Measurements from ENCODE around the gene NBPF1. TPM values are rescaled to one million over a fixed set of nuclear protein-coding genes. Genes with fewer than 3 reads are reported as not detected.
"Not testable (repeated sequence)": the region's sequence is repeated elsewhere in the genome, so short reads cannot be mapped to it uniquely, and the experiment has no call there.

The NBPF1 gene
- total RNA-seq, 6 experiments from 2014 or later = 22.7 to 30.7 (median 24.1) TPM

DNA sequence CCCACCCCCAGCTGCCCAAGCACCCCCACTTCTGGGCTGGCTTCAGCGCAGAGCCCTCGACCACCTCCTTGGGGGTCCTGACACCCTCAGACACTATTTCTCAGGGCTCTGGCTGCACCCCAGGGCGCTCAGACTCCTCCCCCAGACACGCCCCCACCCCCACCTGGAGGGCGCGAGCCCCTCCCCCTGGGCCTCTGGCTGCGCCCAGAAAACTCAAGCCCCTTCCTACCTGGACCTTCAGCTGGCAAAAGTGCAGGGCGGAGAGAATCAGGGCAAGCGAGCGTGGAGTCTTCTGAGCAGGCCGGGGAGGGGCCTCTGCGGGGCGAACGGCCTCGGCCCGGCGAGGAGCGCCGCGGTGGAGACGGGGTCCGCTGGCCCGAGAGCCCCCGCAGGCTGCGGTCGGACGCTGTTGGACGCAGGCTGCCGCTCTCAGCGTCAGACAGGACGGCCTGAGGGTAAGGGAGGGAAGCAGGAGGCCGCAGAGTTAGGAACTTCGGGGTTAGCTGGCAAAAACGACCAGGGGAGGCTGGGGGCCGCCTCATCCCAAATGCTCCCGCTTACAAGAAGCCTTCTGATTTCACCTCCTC, 17.4 kb upstream of the NBPF1 start:
- WGBS (ENCODE audit: insufficient coverage, low coverage, low lambda C conversion rate, missing lambda C conversion rate) = 93% methylated on average over 36 of the region's 36 CpGs
- Histone ChIP-seq H3K4me3 (no peak overlapping the region), H3K9me3 (no peaks in the 10 kb centered on the region), H3K4me1 (no peaks in the 10 kb centered on the region), H3K36me3 (peaks cover 29 to 89% (median 64%) of the 10 kb centered on the region in 4 donors), H3K27ac (no peak overlapping the region), H3K27me3 (no peaks in the 10 kb centered on the region)
- TF ChIP-seq, protein P1, sequence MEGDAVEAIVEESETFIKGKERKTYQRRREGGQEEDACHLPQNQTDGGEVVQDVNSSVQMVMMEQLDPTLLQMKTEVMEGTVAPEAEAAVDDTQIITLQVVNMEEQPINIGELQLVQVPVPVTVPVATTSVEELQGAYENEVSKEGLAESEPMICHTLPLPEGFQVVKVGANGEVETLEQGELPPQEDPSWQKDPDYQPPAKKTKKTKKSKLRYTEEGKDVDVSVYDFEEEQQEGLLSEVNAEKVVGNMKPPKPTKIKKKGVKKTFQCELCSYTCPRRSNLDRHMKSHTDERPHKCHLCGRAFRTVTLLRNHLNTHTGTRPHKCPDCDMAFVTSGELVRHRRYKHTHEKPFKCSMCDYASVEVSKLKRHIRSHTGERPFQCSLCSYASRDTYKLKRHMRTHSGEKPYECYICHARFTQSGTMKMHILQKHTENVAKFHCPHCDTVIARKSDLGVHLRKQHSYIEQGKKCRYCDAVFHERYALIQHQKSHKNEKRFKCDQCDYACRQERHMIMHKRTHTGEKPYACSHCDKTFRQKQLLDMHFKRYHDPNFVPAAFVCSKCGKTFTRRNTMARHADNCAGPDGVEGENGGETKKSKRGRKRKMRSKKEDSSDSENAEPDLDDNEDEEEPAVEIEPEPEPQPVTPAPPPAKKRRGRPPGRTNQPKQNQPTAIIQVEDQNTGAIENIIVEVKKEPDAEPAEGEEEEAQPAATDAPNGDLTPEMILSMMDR (IDR thresholded peaks at IDR 0.05) = no peak
- no peak for TF ChIP-seq POLR2A (IDR thresholded peaks at IDR 0.05)
- intact Hi-C loops (cut with DNase I) = no loop called here
- DNase-seq (peak; percentile 33 to 70 (median 58)), ATAC-seq (peak in 1 of 4 donors; percentile 3)

DNA sequence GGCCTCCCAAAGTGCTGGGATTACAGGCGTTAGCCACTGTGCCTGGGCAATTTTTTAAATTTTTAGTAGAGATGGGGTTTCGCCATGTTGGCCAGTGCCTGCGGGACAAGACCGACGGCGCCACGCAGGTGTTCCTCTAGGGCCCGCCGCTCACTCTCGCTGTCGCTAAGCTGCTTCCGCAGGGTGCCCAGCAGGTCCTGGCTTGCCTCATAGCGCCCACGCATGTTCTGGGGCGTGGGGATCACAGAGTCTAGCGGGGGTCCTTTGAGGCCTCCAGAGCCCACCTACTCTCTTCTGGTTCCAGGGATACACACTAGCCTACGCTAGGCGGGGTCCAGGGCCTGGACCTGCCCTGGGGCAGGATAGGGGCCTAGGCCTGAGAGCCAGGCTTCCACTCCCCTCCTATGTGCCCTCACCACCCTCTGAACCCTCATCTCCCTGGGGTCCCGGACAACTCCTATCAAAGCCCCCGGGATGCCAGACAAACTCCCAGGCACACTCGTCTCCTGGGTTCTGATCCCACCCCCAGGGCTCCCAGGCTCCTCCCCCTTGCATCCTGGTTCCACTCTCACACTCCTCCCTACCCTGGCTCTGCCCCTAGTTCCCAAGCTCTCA, 16.7 kb upstream of the NBPF1 start:
- H3K27ac ChIP-seq; H3K9me3 ChIP-seq; H3K27me3 ChIP-seq; H3K4me1 ChIP-seq; H3K4me3 ChIP-seq; intact Hi-C loops (cut with DNase I): not testable (repeated sequence)
- H3K36me3 ChIP-seq = peaks cover 29 to 94% (median 69%) of the 10 kb centered on the region in 4 donors
- DNase-seq (peak; percentile 27 to 67 (median 59)), ATAC-seq (peak in 2 of 4 donors; percentile 1 to 2)
- WGBS (ENCODE audit: insufficient coverage, low coverage, low lambda C conversion rate, missing lambda C conversion rate) = 96% methylated on average over 21 of the region's 21 CpGs

DNA sequence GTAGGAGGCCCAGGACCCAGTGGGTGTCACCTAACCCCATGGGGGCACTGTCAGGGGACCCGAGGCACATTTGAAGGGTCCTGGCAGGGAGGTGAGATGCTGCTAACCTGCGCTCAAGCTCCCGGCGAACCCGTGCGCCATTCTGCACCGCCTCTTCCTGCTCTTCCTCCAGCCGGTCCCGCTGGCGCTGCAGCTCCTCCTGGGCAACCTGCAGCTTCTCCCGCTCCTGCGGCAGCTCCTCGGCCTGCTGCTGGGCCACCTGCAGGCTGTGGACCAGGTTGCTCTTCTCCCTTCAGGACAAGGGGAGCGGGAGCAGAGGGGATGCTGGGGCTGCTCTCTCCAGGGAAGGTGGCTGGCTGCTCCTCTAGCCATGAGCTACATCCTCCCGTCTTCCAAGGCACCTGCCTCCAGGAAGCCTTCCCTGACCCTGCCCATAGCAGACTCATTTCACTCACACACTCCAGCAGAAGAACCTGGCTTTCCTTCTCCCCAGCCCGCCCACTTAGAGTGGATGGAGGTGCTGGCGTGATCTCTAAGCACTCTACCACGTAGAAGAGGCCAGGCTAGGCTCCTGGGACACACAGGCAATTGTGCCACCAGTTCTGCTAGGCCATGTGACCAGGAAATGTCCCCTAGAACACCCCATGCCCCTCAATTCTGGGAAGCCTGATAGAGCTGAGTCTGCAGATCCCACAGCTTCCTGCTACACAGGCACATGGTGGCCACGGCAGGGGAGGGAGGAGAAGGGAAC, 15.2 kb upstream of the NBPF1 start:
- no peak for TF ChIP-seq POLR2A (IDR thresholded peaks at IDR 0.05)
- TF ChIP-seq, protein P1 (IDR thresholded peaks at IDR 0.05) = no peak
- Histone ChIP-seq H3K4me1 (peaks cover 0 to 16% (median 7%) of the 10 kb centered on the region in 4 donors), H3K4me3 (no peak overlapping the region), H3K9me3 (no peaks in the 10 kb centered on the region), H3K27ac (no peak overlapping the region), H3K27me3 (no peaks in the 10 kb centered on the region), H3K36me3 (peaks cover 24 to 95% (median 71%) of the 10 kb centered on the region in 4 donors)
- intact Hi-C loops (cut with DNase I) = no loop called here
- 87% methylated on average over 18 of the region's 19 CpGs for WGBS (ENCODE audit: insufficient coverage, low coverage, low lambda C conversion rate, missing lambda C conversion rate)
- DNase-seq = peak; percentile 45 to 75 (median 67)
- ATAC-seq = peak in 3 of 4 donors; percentile 0 to 20 (median 2)

DNA sequence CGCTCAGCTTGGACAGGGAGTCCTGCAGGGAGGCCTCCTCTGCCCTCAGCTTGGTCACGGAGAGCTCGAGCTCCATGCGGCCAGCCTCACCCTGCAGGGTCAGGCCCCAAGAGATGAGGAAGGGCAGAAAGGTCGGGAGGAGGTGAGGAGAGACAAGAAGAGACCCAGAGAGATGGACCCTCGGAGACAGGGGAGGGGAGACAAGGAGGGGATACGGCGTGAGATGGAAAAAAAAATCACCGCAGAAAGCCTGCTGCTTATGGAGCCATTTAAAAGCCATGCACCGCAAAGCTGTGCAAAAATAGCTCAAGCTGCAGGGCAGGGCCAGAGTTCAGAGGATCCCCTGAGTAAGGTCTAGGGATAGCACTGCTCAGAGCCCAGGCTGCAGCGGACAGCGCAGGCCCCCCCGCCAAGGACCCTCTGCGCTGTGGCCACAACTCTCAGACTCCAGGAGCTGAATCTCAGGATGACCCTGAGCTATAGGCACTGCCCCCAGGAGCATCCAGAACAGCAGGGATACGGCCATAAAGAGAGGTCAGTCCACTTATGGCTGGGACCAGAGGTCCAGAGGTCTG, 13.1 kb upstream of the NBPF1 start:
- ATAC-seq; DNase-seq; H3K27me3 ChIP-seq; intact Hi-C loops (cut with DNase I); H3K9me3 ChIP-seq; H3K4me3 ChIP-seq; H3K27ac ChIP-seq: not testable (repeated sequence)
- Histone ChIP-seq H3K36me3 (peaks cover 11 to 93% (median 60%) of the 10 kb centered on the region in 4 donors), H3K4me1 (peaks cover 0 to 29% (median 8%) of the 10 kb centered on the region in 4 donors)
- 83% methylated on average over 11 of the region's 15 CpGs for WGBS (ENCODE audit: insufficient coverage, low coverage, low lambda C conversion rate, missing lambda C conversion rate)

DNA sequence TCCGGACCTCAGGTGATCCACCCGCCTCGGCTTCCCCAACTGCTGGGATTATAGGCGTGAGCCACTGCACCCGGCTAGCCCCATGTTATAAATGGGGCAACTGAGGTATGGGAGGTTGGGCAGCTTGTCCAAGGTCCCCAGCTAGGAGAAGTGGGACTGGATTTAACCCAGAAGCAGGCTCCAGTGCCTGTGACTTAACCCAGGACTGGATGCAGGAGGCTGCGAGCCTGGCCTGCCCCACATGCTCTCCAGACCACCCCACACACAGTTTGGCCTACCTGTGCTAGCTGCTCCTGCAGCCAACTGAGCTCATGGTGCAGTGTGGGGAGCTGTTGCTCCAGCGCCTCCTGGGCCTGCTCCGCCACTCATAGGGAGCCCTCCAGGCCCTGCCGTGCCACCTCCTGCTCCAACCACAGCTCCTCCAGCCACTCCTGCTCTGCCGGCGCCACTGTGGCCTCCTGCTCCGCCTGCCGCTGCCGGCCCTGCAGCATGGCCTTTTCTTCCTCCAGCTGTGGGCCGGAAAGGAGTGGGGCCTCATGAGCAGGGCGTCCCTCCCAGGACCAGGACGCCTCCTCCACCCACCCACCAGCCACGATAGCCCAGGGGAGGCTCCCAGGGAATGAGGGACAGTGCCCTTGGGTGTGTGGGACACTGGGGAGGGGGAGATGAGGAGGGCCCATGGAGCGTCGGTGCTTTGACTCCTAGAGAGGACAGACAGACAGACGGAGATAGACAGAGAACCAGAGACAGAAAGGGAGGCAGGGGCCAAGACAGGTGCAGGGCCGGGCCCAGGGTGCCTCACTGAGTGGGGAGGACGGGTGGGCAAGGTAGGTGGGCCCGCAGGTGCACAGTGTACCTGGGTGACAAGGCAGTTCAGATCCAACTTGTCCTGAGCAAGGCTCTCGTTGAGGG, 12.4 kb upstream of the NBPF1 start:
- peaks cover 0 to 29% (median 8%) of the 10 kb centered on the region in 4 donors for H3K4me1 ChIP-seq
- H3K36me3 ChIP-seq = peaks cover 7 to 90% (median 53%) of the 10 kb centered on the region in 4 donors
- DNase-seq (peak; percentile 43 to 76 (median 60)), ATAC-seq (no peak)
- 88% methylated on average over 25 of the region's 25 CpGs for WGBS (ENCODE audit: insufficient coverage, low coverage, low lambda C conversion rate, missing lambda C conversion rate)
- TF ChIP-seq, protein P1 (IDR thresholded peaks at IDR 0.05) = no peak
- no peak for TF ChIP-seq POLR2A (IDR thresholded peaks at IDR 0.05)
- H3K9me3 ChIP-seq = no peaks in the 10 kb centered on the region
- no peak overlapping the region for H3K4me3 ChIP-seq
- intact Hi-C loops (cut with DNase I) = no loop called here
- H3K27ac ChIP-seq = no peak overlapping the region
- no peaks in the 10 kb centered on the region for H3K27me3 ChIP-seq

DNA sequence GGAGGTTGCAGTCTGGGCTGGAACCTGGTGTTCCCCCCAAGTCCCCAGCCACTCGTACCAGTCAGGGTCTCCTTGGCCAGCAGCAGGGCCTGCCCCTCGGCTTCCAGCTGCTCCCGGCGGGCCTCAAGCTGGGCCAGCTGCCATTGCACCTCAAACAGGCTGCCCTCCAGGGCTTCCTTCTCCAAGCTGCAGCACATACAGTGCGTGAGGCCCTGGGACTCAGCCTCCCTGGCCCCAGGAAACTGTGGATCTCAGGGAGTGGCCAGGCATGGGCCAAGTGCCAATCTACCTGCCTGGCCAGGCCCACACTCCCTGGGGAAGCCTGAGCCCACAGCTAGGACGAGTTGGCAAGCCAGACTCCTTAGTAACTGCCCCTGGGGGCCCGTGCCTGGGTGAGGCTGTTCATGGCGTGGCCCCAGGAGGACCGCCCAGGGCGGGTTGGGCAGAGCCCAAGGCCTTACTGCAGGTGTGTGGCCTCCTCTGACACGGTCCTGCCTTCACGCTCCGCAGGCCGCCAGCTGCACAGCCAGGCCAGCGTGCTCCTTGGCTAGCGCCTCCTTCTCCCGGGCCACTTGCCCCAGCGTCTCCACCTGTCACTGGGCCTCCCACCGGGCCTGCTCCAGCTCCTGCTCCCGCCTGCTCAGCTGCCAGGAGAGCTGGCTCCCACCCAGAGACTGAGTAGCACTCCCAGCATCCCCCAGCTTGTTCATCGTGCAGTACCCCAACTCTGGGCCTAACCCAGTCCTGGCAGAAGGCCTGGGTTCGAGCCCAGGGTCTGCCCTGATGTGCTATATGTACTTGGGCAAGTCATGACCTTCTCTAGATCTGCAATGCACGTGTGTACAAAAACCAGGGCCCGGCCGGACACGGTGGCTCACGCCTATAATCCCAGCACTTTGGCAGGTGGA, 10.7 kb upstream of the NBPF1 start:
- ATAC-seq = peak; percentile 58 to 70 (median 62)
- peak; percentile 79 to 95 (median 88) for DNase-seq
- peak overlapping the region; percentile 12 to 79 (median 37) for H3K27ac ChIP-seq
- intact Hi-C loops (cut with DNase I); H3K4me3 ChIP-seq; H3K27me3 ChIP-seq; H3K9me3 ChIP-seq: not testable (repeated sequence)
- 46% methylated on average over 25 of the region's 27 CpGs for WGBS (ENCODE audit: insufficient coverage, low coverage, low lambda C conversion rate, missing lambda C conversion rate)
- H3K36me3 ChIP-seq = peaks cover 7 to 77% (median 40%) of the 10 kb centered on the region in 4 donors
- H3K4me1 ChIP-seq = peaks cover 0 to 29% (median 8%) of the 10 kb centered on the region in 4 donors
